Uterine smooth muscle cell (primary cell): ENCODE data around the gene SHANK1. TPM values are rescaled to one million over a fixed set of nuclear protein-coding genes. Genes with fewer than 3 reads are reported as not detected.

Experiments used
- total RNA-seq: library from RNA; depleted of rRNA; stranded (reverse); fragments of >200 nt; gene quantifications from 2 replicates; pipeline ENCODE4 v1.2.3, GENCODE V29; 2014

Gene SHANK1
- 13.0 and 26.0 TPM in 2 replicates for total RNA-seq

DNA sequence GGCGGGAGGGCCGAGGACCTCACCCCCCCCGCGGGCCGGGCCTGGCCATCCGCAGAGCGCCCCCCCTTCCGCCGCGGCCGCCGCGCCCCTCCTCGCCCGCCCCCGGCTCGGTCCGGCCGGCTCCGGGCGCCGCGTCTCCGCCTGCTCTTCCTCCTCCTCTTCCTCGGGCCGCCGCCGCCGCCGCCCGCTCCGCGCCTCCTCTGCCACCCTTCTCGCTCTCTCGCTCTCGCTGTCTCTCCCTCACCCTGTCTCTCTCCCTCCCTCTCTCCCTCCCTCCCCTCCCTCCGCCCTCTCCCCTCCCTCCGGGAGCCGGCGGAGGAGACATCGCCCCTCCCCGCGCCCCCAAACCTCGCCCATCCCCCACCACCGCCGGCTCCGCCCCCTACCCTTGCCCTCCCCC is at the start of gene SHANK1:
SHANK1 (minus strand) TSS at position 237 of the 400 bp plus-strand sequence. CDS start 2,883 bp downstream, outside the sequence.

DNA sequence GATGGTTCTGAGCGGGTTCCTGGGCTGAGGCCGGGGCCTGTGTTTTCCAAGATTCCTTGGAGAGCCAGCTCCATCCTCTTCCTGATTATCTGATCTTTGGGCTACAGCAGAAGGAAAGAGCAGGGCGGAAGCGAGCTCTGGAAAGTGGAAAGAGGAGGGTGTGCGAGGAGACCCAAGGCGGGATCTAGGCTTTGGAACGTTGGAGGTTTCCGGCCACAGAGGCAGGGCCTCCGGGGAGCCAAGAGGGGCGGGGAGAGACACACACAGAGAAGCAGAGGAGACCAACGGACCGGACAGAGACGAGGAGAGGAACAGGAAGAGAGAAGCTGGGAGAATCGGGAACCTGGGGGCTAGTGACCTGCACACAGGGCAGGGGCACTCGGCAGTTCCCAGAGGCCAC is 3.5 kb upstream of the SHANK1 start, which contains the start of gene CLEC11A:
CLEC11A (plus strand) TSS at position 296 of the 400 bp plus-strand sequence. CDS start 162 bp downstream, outside the sequence.

DNA sequence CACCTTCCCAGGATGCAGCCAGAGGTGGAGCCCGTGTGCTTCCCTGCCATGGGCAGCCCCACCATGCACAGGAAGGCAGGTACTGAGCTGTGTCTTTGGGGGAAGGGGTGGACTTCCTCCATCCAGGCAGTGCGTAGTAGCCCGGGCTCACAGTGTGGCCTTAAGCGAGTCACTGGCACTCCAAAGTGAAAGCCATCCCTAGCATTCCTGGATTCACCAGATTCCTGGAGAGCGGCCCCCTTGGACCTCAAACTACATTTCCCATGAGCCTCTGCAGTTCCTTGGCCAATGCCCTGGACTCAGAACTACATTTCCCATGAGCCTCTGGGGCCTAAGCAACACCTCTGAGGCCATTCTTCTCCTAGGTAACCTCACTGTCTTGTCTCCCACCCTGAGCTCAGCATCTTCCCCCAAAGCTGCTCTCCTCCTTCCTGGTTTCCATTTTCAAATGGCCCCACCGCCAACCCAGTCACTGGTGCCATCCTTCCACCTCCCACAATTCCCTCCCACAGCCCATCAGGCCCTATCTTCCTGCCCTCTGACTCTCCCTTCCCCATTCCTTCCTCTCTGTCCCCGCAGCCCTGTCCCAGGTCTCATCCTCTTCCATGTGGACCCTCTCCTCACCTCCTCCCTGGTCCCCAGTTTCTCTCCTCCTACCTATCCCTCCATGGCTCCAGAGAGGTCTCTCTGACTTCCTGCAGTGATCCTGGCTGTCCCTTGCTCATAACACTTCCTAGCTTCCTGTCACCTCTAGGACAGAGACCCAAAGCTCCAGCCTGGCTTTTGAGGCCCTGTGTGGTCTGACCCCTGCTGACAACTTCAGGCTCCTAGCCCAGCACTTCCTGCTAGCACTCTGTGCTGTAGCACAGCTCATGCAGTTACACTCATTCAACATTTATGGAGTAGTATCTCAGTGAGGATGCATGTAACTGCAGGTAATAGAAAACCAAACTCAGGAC is 69.9 kb downstream of the SHANK1 start, which contains the start of gene C19orf81:
C19orf81 (plus strand) TSS at position 13 of the 959 bp plus-strand sequence; CDS start at position 13, 0 bp downstream.

DNA sequence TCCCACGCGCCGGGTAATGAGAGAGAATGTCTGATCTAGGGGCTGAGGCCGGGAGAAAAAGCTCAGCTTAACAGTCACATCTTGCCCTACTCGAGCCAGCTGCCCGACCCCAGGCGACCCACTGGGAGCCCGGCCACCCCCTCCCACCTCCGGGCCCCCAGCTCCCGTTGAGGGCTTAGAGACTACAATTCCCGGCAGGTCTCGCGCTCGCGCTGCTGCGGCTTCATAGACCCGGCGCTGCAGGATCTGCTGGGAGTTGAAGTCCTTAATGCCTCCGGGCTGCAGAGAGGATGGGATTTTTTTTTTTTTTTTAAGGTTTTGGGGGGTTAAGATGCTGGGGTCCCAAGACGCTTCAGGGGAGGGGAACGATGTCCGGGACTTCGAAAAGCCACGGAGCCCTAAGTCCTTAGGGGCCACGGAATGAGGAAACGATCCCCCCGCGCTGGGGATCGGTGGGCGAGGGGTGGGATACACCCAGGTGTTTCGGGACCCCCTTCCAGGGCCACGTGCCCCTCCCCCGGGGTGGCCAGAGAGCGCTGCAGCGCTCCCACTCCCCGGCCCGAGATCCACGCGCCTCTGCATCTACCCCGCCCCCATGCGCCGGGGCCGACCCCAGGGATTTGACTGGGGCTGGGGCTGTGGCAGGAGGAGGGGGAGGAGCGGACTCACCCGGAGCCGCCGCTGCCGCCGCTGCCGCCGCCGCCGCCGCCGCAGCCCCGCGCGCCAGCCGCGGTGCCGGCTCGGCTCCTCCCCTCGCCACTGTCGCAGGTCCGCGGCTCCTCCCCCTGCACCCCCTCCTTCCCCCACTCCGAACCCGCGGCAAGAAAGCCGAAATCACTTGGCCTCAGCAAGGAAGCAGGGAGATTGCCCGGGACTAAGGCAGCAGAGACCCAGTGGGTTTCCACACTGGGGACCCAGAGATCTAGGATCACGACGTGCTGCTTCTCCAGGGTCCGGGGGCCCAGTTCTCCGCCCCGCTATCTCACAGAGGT is 80.2 kb downstream of the SHANK1 start, which contains the start of gene SYT3:
SYT3 (minus strand) TSS at position 761 of the 992 bp plus-strand sequence. CDS start 2,470 bp downstream, outside the sequence.

Other genes with a start within 250 kb of the SHANK1 start
- 29.9 and 48.5 TPM in 2 replicates for gene EMC10, start 243.3 kb downstream of the SHANK1 start, total RNA-seq
- gene GARIN5A, start 243.0 kb downstream of the SHANK1 start, total RNA-seq = 0.37 TPM in 1 of 2 replicates, not detected in the other
- 31.3 and 32.5 TPM in 2 replicates for gene JOSD2, start 208.6 kb downstream of the SHANK1 start, total RNA-seq
- gene ASPDH, start 205.9 kb downstream of the SHANK1 start, total RNA-seq = not detected in 2 replicates
- gene LRRC4B, start 151.4 kb downstream of the SHANK1 start, total RNA-seq = 0.12 TPM in 1 of 2 replicates, not detected in the other
- 0.11 and 0.25 TPM in 2 replicates for gene SYT3, start 79.9 kb downstream of the SHANK1 start, total RNA-seq
- gene C19orf81, start 70.4 kb downstream of the SHANK1 start, total RNA-seq = 0.22 TPM in 1 of 2 replicates, not detected in the other
- 79.9 and 87.2 TPM in 2 replicates for gene CLEC11A, start 3.6 kb upstream of the SHANK1 start, total RNA-seq
- not detected in 2 replicates for gene GPR32, start 50.7 kb upstream of the SHANK1 start, total RNA-seq
- gene ACP4, start 70.6 kb upstream of the SHANK1 start, total RNA-seq = not detected in 2 replicates
- gene KLK1, start 104.0 kb upstream of the SHANK1 start, total RNA-seq = not detected in 2 replicates
- gene KLK15, start 113.8 kb upstream of the SHANK1 start, total RNA-seq = not detected in 2 replicates
- gene KLK3, start 135.1 kb upstream of the SHANK1 start, total RNA-seq = not detected in 2 replicates
- 0.22 TPM in 1 of 2 replicates, not detected in the other for gene KLK2, start 153.6 kb upstream of the SHANK1 start, total RNA-seq
- not detected in 2 replicates for gene KLK4, start 191.6 kb upstream of the SHANK1 start, total RNA-seq
- gene KLK5, start 233.2 kb upstream of the SHANK1 start, total RNA-seq = not detected in 2 replicates
- not detected in 2 replicates for gene KLK6, start 249.8 kb upstream of the SHANK1 start, total RNA-seq